NCI-H1417 (cell line): Measurements from ENCODE around the gene PLA2G4C.
A peak's percentile ranks its signal among the peaks of the same experiment; 100 is the strongest.
"Not testable (repeated sequence)": the region's sequence is repeated elsewhere in the genome, so short reads cannot be mapped to it uniquely, and the experiment has no call there.

ENCODE experiments used
- DNase-seq, 3 experiments: peaks; one replicate each; lab custom pipeline; 2025; lab: John Stamatoyannopoulos, UW

Gene PLA2G4C

DNA sequence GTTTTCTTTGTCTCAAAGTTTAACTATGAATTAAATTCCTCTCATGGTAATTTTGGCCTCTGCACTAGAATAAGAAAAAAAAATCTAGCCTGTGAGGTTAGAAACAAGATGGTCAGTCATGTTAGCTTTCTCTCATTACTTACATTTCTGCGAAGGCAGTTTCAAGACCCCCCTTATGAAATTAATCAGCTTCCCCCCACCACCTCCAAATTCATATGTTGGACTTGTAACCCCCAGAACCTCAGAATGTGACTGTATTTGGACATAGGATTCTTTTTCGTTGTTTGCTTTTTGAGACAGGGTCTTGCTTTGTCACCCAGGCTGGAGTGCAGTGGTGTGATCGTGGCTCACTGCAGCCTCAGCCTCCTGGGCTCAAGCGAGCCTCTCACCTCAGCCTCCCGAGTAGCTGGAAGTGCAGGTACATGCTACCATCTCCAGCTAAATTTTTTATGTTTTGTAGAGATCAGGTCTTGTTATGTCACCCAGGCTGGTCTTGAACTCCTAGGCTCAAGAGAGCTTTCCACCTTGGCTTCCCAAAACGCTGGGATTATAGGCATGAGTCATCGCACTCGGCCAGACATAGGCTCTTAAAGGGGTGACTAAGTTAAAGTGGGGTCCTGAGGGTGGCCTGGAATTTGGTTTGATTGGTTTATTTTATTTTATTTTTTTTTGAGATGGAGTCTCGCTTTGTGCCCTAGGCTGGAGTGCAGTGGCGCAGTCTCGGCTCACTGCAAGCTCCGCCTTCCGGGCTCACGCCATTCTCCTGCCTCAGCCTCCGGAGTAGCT lies 1.4 kb downstream of the PLA2G4C start:
- DNase-seq: no peak

DNA sequence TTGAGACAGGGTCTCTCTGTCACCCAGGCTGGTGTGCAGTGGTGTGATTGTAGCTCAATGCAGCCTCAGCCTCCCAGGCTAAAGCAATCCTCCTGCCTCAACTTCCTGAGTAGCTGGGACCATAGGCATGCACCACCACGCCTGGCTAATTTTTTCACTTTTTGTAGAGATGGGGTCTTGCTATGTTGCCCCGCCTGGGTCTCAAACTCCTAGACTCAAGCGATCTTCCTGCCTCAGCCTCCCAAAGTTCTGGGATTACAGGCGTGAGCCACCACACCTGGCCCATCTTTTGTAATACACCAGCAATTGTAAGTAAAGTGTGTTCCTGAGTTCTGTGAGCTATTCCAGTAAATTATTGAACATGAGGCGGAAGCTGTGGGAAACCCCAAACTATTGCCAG lies 6.7 kb downstream of the PLA2G4C start:
- no peak for DNase-seq

DNA sequence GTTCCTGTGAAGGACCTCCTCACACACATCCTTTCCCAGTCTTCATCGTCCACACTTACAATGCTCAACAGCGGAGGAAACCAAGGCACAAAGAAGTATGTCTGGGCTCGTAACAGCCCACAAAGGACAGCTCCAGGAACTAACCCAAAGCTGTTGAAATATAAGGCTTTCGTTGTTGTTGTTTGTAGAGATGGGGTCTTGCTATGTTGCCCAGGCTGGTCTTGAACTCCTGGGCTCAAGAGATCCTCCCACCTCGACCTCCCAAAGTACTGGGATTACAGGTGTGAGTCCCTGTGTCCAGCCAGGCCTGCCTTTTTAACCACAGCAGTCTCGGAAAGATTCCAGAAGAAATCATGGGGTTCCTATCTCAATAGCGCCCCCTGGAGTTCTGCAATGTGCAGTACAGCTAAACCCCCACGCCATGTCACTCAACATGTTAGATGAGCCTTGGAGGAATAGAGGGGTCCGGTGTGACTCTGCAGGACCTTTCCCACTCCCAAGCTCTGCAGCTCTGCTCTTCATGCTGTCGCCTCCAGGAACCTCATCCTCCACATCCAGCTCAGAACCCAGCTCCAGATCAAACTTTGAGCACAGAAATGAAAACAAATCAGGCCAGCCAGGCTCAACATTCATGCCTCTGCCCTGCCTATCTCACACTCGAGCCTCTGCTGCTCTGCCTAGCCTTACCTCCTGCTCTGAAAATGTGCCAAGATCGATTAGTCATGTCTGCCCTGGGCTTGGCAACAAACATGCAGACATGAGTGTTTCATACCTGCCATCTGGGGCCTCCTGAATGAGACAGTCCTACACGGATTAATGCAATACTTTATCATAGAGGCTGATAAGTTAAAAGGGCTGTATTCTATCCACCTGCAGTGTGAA lies 7.5 kb downstream of the PLA2G4C start:
- peak in 2 of 3 experiments; percentile 13 to 14 for DNase-seq

DNA sequence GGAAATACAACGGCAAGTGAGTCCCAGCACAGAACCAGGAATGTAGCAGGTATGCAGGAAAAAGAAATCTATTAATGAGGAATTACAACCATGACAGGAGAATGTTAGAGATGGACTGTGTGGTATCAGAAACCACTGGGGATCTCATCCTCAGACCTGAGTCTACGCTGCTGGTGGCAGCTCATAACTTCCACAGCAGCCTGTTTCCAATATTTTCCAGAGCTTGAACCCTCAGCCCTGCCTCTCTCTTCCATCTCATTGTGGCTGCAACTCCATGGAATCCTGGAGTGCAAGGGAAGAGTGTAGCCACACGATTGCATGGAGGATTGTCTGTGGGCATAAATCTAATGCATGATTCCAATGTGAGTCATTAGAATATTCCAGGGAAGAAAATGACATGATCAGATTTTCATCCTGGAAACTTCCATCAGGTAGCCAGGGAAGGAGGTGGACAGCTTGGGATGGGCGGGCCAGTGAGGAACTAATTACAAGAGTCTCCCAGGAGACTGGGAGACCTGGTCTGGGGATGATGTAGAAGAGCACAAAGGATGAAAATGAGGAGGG lies 14.9 kb downstream of the PLA2G4C start:
- no peak for DNase-seq

DNA sequence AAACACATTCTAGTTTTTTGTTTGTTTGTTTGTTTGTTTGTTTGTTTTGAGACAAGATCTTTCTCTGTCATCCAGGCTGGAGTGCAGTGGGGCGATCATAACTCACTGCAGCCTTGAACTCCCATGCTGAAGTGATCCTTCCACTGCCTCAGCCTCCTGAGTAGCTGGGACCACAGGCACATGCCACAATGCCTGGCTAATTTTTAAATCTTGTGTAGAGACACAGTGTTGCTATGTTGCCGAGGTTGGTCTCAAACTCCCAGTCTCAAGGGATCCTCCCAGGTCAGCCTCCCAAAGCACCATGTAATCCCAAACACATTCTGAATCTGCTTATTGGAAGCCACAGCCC lies 15.8 kb downstream of the PLA2G4C start:
- DNase-seq: no peak

DNA sequence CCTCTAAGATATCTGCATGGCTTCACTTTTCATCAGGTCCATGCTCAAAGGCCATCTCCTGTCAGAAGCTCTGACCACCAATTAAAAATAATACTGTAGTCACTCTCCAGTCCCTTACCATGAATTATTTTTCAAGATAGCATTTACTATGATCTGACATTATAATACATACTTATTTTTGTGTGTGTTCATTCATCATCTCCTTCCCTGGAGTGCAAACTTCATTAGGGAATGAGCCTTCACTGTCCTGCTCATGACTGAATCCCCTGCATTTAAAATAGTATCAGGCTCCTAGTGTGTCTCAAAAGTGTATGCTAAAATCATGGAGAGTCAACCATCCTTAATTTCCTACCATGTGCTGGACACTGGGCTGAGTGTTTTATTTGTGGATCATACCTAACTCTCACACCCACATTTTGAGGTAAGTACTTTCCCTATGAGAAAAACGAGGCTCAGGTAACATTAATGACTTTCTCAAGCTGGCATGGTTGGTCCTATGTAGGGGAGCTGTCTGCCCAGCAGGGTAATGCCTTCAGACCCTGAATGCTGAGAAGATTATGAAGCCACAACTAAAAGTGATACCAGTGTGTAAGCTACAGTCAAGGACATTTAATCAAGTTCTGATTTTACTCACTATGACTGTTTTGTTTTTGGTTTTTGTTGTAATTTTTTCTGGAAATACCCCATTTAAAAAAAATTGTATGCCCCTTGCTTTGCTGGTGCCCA lies 16.3 kb downstream of the PLA2G4C start:
- no peak for DNase-seq

DNA sequence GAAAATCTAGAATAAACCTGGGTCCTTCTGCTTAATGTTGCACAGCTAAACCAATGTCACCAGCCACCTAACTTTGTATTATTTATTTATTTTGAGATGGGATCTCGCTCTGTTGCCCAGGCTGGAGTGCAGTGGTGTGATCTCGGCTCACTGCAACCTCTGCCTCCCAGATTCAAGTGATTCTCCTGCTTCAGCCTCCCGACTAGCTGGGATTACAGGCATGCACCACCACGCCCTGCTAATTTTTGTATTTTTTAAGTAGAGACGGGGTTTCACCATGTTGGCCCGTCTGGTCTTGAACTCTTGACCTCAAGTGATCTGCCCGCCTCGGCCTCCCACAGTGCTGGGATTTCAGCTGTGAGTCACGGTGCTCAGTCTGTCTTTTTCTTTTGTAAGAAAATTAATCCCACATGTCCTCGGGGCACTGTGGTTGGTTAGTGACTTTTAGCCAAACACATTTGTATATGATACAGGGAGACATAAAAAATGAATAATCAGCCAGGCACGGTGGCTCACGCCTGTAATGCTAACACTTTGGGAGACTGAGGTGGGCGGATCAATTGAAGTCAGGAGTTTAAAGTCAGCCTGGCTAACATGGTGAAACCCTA lies 19.4 kb downstream of the PLA2G4C start:
- DNase-seq: not testable (repeated sequence)

DNA sequence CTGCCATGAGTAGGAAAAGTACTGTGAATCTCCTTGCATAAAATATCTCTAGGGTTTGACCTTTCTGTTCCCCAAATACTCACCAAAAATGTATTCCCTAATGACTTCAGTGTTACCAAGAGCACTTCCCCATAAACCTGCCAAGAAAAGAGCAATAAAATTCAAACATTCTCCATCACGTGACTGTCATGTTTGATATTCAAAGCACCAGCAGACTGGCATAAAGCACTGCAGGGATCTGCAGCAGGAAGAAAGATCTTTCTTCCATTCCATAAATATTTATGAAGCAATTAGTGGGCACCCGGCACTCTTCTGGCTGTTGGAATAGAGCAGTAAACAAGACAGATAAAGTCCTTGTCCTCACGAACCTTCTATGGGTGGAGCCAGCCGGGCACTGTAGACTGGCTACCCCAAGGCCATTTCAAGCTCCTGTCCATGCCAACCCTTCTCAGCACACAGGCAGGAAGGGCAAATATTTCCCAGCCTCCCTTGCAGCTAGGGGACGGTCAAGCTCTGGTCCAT lies 20.3 kb downstream of the PLA2G4C start:
- DNase-seq: no peak

DNA sequence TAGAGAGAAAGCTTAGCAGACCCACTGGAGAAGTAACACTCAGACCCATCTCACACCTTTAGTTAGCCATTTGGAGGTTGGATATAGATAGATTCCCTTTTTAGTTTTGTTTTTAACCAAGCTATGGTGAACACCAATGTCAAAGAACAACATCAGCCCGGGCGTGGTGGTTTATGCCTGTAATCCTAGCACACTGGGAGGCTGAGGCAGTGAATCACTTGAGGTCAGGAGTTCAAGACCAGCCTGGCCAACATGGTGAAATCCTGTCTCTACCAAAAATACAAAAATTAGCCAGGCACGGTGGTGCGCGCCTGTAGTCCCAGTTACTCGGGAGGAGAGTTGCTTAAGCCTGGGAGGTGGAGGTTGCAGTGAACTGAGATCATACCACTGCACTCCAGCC lies 21.6 kb downstream of the PLA2G4C start:
- DNase-seq: not testable (repeated sequence)

DNA sequence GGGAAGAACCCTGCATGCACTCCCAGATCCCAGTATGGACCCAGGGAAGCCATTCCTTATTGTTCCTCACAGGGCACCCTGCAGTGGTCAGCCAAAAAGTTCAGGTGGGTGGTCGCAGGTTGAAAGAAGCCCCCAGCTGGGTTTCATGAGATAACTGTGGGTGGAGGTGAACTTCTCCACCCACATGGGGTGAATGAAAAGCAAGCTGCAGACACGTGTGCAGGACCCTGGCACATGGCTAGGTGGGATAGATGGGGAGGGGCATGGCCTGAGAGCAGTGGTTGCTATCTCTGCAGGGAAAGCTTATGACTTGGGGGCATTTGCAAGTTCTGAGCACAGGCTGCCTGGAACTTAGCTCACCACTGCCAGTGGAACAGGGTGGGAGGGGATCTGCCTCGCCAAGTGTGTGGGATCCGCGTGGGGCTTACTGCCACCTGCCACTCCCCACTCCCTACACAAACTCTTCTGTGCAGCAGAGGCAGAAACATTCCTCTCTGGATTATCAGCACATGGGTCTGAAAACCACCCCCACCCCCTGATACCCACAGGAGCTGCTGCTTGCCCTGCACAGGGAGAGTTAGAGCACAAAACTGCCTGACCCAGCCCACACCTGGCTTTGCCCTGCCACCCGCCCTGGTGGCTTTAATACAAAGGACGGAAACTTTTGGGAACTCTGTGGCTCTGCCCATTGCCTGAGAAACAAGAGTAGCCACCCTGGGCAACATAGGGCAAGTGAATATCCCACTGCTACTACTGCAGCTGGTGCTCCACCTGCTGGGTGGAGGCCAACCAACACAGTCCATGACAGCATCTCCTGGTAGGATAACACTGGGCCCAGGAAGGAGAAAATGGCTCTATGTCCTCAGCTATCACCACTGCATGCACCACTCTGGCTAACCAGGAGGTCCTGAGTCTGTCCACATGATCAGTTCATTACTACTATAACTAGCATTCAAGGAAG lies 24.4 kb downstream of the PLA2G4C start:
- no peak for DNase-seq

DNA sequence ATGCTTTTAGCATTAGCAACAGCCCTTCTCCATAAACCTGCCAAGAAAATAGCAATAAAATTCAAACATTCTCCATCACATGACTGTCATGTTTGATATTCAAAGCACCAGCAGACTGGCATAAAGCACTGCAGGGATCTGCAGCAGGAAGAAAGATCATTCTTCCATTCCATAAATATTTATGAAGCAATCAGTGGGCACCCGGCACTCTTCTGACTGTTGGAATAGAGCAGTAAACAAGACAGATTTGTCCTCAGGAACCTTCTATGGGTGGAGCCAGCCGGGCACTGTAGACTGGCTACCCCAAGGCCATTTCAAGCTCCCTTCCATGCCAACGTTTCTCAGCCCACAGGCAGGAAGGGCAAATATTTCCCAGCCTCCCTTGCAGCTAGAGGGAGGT lies 25.5 kb downstream of the PLA2G4C start:
- DNase-seq: no peak

DNA sequence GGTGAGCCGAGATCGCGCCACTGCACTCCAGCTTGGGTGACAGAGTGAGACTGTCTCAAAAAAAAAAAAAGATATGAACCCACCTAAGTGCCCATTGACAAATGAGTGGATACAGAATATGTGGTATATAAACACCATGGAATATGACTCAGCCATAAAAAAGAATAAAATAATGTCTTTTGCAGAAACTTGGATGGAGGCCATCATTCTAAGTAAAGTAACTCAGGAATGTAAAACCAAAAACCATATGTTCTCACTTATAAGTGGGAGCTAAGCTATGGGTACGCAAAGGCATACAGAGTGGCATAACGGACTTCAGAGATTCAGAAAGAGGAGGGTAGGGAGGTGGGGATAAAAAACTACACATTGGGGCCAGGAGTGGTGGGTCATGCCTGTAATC lies 29.5 kb downstream of the PLA2G4C start:
- no peak for DNase-seq

DNA sequence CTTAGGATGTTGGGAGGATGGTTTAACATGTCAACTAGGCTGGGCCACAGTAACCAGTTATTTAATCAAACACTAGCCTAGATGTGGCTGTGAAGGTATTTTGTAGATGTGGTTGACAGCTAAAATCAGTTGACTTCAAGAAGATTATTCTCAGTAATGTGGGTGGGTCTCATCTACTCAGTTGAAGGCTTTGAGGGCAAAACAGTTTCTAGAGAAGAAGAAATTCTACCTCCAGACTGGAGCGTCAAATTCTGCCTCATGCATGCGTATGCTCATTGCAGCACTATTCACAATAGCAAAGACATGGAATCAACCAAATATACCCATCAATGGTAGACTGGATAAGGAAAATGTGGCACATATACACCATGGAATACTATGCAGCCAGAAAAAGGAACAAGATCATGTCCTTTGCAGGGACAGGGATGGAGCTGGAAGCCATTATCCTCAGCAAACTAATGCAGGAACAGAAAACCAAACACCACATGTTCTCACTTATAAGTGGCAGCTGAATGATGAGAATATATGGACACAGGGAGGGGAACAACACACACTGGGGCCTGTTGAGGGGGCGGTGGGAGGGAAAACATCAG lies 40.3 kb downstream of the PLA2G4C start:
- not testable (repeated sequence) for DNase-seq

DNA sequence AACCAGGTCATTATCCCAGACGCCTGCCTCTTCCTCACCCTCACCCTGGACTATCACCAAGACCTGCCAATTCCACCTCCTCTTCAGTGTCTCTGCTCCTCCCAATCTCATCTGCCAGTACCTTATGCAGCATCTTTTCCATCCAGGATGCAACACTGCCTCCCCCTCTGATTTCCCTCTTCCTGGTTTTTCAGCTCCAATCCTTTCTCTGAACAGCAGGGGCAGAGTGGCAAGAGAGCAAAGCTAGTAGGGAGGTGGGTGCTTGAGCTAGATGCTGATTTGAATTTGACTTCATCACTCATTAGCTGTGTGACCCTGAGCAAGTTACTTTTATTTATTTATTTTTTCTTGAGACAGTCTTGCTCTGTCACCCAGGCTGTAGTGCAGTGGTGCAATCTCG lies 41.2 kb downstream of the PLA2G4C start:
- DNase-seq: no peak

DNA sequence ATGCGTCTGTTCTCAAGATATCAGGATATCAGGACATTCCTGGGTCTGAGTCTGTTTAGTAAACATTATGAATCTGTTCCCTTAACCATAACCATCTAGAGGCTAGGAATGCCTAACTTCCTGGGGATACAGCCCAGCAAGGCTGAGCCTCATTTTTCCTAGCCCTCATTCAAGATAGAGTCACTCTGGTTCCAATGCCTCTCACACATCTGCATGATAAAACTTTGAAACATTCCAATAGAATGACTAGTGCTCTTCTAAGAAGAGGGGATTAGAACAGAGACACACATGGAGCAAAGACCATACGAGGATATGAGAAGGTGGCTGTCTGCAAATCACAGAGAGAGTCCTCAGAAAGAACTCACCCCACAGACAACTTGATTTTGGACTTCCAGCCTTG lies 46.1 kb downstream of the PLA2G4C start:
- DNase-seq: no peak

DNA sequence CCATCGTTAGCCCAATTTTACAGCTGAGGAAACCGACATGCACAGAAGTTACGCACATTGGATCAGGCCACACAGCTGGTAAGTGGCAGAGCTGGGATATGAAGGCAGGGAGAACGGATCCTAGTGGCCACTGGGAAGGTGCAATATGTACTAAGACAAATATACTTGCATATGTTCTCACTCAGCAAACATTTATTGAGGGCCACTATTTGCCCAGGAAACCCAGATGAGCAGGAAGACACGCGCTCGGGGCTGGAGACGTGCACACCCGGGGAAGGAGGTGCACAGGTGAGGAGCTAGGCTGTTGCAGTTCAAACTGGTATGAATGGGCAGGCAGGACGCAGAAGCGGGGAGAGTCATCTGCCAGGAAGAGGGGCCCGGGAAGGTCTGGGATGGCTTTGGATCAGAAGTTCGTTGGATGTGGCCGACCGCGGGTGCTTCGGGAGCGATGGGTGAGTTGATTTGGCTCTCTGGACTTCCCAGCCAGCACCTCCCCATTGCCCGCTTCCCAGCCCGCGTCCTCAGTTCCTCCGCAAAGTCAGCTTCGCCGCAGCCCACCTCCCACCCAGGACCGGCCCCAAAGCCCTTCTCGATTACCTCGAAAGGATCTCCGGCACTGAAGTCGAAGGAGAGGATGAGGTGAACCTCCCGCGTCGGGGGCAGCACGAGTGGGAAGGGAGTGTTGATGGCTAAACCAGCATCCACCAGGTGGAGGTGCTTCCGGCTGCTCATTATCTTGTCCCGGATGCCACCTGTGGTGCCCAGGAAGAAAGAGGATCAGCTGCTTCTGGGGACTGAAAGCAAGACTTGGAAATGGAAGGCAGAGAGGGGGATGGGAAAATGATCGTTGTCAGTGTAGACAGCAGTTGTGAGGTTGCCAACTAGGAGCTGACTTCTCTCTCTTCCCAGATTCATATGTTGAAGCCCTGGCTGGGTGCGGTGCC lies 48.9 kb downstream of the PLA2G4C start:
- no peak for DNase-seq

DNA sequence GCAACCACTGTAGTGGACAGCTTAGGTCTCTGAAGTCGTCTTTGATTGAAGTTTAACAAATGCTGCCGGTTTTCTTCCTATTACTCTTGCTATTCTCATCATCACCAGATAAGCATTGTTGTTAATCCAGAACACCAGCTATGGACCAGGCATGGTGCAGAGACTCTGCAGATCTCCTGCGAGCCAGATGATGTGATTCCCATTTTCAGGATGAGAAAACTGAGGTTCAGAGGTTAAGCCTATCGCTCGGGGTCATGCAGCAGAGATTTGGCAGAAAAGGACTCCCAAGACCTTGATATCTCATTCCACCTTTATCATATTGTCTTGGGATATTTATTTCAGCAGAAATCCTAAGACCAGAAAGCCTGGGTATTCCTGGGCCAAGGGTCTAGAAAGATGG lies 50.2 kb downstream of the PLA2G4C start:
- no peak for DNase-seq

DNA sequence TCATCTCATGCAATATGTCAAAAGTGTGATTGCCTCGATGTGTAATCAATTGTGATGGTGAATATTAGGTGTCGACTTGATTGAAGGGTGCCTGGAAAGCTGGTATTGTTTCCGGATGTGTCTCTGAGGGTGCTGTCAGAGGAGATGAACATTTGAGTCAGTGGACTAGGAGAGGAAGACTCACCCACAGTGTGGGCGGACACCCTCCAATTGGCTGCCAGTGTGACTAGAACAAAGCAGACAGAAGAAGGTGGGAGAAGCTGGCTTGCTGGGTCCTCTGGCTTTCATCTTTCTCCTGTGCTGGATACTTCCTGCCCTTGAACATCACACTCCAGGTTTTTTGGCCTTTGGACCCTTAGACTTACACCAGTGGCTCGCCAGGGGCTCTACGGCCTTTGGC lies 51.3 kb downstream of the PLA2G4C start:
- DNase-seq: no peak

DNA sequence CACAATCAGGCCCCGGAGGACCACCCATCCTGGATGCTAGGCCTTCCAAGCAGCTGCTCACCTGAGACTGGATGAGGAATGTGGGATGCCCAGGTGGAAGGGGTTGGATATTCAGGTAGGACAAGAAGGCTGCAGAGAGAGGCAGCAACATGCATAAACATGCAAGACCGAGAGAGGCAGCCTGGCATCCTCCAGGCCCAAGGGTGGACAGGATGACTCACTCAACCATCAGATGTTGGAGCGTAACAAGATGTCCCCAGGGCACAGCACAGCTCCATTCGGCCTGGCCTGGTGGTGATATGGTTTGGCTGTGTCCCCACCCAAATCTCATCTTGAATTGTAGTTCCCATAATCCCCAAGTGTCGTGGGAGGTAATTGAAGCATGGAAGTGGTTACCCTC lies 56.8 kb downstream of the PLA2G4C start:
- no peak for DNase-seq
